ENCODE measurements around the gene KCNT2. TPM values are rescaled to one million over a fixed set of nuclear protein-coding genes. Genes with fewer than 3 reads are reported as not detected.

The KCNT2 gene
- total RNA-seq, 4 donors from 2014 or later, result 1.9 to 9.7 (median 6.3) TPM

GRCh38 chr1:196260270-196260669, 348.0 kb downstream of the KCNT2 start:
- no peak for TF ChIP-seq CTCF (IDR thresholded peaks at IDR 0.05; ENCODE audit: low read depth)

GRCh38 chr1:196259316-196259715, 348.9 kb downstream of the KCNT2 start:
- TF ChIP-seq CTCF (IDR thresholded peaks at IDR 0.05; ENCODE audit: low read depth), result no peak

GRCh38 chr1:196255762-196256161, 352.5 kb downstream of the KCNT2 start:
- no peak for TF ChIP-seq CTCF (IDR thresholded peaks at IDR 0.05; ENCODE audit: low read depth)

GRCh38 chr1:196229546-196229945, 378.7 kb downstream of the KCNT2 start:
- TF ChIP-seq CTCF (IDR thresholded peaks at IDR 0.05; ENCODE audit: low read depth), result no peak

- TF ChIP-seq CTCF (IDR thresholded peaks at IDR 0.05; ENCODE audit: low read depth), result no peak
Measured at GRCh38 chr1:196214866-196215265, 393.4 kb downstream of the KCNT2 start.

GRCh38 chr1:196209983-196210382, 398.3 kb downstream of the KCNT2 start:
- no peak for TF ChIP-seq CTCF (IDR thresholded peaks at IDR 0.05; ENCODE audit: low read depth)

GRCh38 chr1:196209265-196209664, 399.0 kb downstream of the KCNT2 start:
- no peak for TF ChIP-seq CTCF (IDR thresholded peaks at IDR 0.05; ENCODE audit: low read depth)

All from subcutaneous adipose tissue (tissue), 4 donors.